NCI-H774 (cell line): ENCODE data around the gene ACOT2.
"Not testable (repeated sequence)": the region's sequence is repeated elsewhere in the genome, so short reads cannot be mapped to it uniquely, and the experiment has no call there.

Experiments used
- DNase-seq: peaks from one replicate; lab custom pipeline; 2025; lab: John Stamatoyannopoulos, UW

ACOT2 gene

GRCh38 chr14:73569185-73569958, at the start of gene ACOT2:
Gene ACOT2, plus strand, starts transcription at chr14:73569213. Its CDS starts 28 bp downstream, at chr14:73569241.
- DNase-seq, result peak; percentile 18

- no peak for DNase-seq
Observed at GRCh38 chr14:73521229-73521628, 47.8 kb upstream of the ACOT2 start.

GRCh38 chr14:73524493-73524892, 44.5 kb upstream of the ACOT2 start:
- DNase-seq, result no peak

- DNase-seq, result no peak
Observed at GRCh38 chr14:73526036-73526984, 42.7 kb upstream of the ACOT2 start.

GRCh38 chr14:73529356-73529755, 39.7 kb upstream of the ACOT2 start:
- not testable (repeated sequence) for DNase-seq

GRCh38 chr14:73531971-73532370, 37.0 kb upstream of the ACOT2 start:
- not testable (repeated sequence) for DNase-seq

GRCh38 chr14:73537244-73538045, 31.6 kb upstream of the ACOT2 start:
- not testable (repeated sequence) for DNase-seq

- not testable (repeated sequence) for DNase-seq
Observed at GRCh38 chr14:73539017-73539416, 30.0 kb upstream of the ACOT2 start.

- not testable (repeated sequence) for DNase-seq
Observed at GRCh38 chr14:73542961-73543360, 26.1 kb upstream of the ACOT2 start.

- not testable (repeated sequence) for DNase-seq
Observed at GRCh38 chr14:73545353-73545752, 23.7 kb upstream of the ACOT2 start.

GRCh38 chr14:73549097-73549496, 19.9 kb upstream of the ACOT2 start:
- not testable (repeated sequence) for DNase-seq

GRCh38 chr14:73549889-73550524, 19.0 kb upstream of the ACOT2 start:
- DNase-seq, result not testable (repeated sequence)

- DNase-seq, result no peak
Observed at GRCh38 chr14:73553845-73554244, 15.2 kb upstream of the ACOT2 start.

- DNase-seq, result not testable (repeated sequence)
Observed at GRCh38 chr14:73557201-73557600, 11.8 kb upstream of the ACOT2 start.

GRCh38 chr14:73558238-73558637, 10.8 kb upstream of the ACOT2 start:
- not testable (repeated sequence) for DNase-seq

- not testable (repeated sequence) for DNase-seq
Observed at GRCh38 chr14:73562256-73562655, 6.8 kb upstream of the ACOT2 start.

GRCh38 chr14:73562696-73563095, 6.3 kb upstream of the ACOT2 start:
- not testable (repeated sequence) for DNase-seq

- DNase-seq, result not testable (repeated sequence)
Observed at GRCh38 chr14:73566431-73566830, 2.6 kb upstream of the ACOT2 start.

GRCh38 chr14:73566935-73567334, 2.1 kb upstream of the ACOT2 start:
- DNase-seq, result not testable (repeated sequence)

GRCh38 chr14:73567358-73567757, 1.7 kb upstream of the ACOT2 start:
- no peak for DNase-seq
